Smooth muscle cell of the coronary artery (primary cell): Measurements from ENCODE around the gene BTNL2. TPM values are rescaled to one million over a fixed set of nuclear protein-coding genes. Genes with fewer than 3 reads are reported as not detected.

ENCODE experiments used
- total RNA-seq: library from RNA; depleted of rRNA; stranded (reverse); fragments of >200 nt; gene quantifications from 2 replicates; pipeline ENCODE4 v1.2.3, GENCODE V29; 2014; ENCODE audit warnings: low replicate concordance

Gene BTNL2, protein sequence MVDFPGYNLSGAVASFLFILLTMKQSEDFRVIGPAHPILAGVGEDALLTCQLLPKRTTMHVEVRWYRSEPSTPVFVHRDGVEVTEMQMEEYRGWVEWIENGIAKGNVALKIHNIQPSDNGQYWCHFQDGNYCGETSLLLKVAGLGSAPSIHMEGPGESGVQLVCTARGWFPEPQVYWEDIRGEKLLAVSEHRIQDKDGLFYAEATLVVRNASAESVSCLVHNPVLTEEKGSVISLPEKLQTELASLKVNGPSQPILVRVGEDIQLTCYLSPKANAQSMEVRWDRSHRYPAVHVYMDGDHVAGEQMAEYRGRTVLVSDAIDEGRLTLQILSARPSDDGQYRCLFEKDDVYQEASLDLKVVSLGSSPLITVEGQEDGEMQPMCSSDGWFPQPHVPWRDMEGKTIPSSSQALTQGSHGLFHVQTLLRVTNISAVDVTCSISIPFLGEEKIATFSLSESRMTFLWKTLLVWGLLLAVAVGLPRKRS
- 0.12 TPM in 1 of 2 replicates, not detected in the other for total RNA-seq

DNA sequence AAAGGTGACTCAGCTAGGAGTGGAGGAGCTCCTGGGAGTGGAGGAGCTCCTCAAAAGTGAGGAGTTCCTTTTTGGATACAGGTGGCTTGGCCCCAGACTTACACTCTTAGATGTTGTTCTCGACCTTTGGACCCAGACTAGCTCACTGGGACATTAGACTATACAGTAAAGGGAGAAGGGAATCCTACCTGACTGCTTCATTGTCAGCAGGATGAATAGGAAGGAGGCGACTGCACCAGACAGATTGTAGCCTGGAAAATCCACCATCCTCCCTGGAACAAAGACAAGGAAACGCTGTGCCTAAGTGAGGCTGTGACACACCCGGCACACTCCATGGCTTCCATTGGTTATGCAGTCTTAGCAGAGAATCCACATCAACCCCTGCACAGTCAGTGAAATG, at the start of gene BTNL2:
BTNL2 (minus strand) TSS at position 325 of the 400 bp plus-strand sequence; CDS start at position 267, 58 bp downstream.

DNA sequence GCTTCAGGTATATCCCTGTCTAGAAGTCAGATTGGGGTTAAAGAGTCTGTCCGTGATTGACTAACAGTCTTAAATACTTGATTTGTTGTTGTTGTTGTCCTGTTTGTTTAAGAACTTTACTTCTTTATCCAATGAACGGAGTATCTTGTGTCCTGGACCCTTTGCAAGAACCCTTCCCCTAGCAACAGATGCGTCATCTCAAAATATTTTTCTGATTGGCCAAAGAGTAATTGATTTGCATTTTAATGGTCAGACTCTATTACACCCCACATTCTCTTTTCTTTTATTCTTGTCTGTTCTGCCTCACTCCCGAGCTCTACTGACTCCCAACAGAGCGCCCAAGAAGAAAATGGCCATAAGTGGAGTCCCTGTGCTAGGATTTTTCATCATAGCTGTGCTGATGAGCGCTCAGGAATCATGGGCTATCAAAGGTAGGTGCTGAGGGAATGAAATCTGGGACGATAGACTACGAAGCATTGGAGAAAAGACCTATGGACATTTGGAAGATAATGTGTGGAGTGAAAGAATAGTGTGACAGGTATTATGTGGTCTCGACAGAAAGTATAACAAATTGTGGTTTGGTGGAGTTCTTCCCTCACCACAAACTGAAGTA, 32.7 kb upstream of the BTNL2 start, which contains the start of gene HLA-DRA:
HLA-DRA (plus strand) TSS at position 286 of the 613 bp plus-strand sequence; CDS start at position 350, 64 bp downstream.

DNA sequence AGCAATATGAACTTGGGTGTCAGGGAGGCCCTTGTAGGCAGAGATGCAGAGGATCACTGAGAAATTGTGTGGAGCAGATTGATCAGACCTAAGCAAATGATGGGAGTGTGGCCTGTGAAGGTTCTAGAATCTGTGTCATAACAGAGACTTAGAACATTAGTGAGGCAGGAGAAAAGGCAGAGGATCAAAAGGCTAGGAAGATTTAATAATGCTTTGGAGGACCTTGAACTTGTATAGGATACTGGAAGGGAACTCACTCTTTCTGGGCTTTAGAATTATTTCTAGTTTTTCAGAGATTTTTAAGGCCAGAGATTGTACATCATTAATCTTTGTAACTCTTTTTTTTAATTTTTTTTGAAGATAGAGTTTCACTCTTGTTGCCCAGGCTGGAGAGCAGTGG, 35.2 kb downstream of the BTNL2 start, which contains the start of gene TSBP1:
TSBP1 (minus strand) TSS at position 101 of the 400 bp plus-strand sequence. CDS start 197 bp downstream, outside the sequence.

Other genes starting within 250 kb of the BTNL2 start
- gene EGFL8, start 242.6 kb downstream of the BTNL2 start, total RNA-seq: 0.75 and 3.5 TPM in 2 replicates
- 16.8 and 18.8 TPM in 2 replicates for gene AGPAT1, start 231.1 kb downstream of the BTNL2 start, total RNA-seq
- gene RNF5, start 228.8 kb downstream of the BTNL2 start, total RNA-seq: 29.3 and 31.0 TPM in 2 replicates
- 0.15 TPM in 1 of 2 replicates, not detected in the other for gene AGER, start 222.9 kb downstream of the BTNL2 start, total RNA-seq
- gene PBX2, start 217.0 kb downstream of the BTNL2 start, total RNA-seq: 19.5 and 24.7 TPM in 2 replicates
- 0.35 and 1.4 TPM in 2 replicates for gene GPSM3, start 214.5 kb downstream of the BTNL2 start, total RNA-seq
- gene NOTCH4, start 183.1 kb downstream of the BTNL2 start, total RNA-seq: 0.82 and 1.5 TPM in 2 replicates
- gene TSBP1, start 35.3 kb downstream of the BTNL2 start, total RNA-seq: not detected in 2 replicates
- 0.82 TPM in 1 of 2 replicates, not detected in the other for gene HLA-DRA, start 32.7 kb upstream of the BTNL2 start, total RNA-seq
- gene HLA-DRB5, start 123.1 kb upstream of the BTNL2 start, total RNA-seq: not detected in 2 replicates
- 0.12 TPM in 1 of 2 replicates, not detected in the other for gene HLA-DRB1, start 182.7 kb upstream of the BTNL2 start, total RNA-seq
- not detected in 2 replicates for gene HLA-DQA1, start 230.2 kb upstream of the BTNL2 start, total RNA-seq